CD4-positive, alpha-beta T cell treated with Interleukin-1 beta for 1 hour (primary cell): ENCODE measurements around the gene WDR70.
"Not testable (repeated sequence)": the region's sequence is repeated elsewhere in the genome, so short reads cannot be mapped to it uniquely, and the experiment has no call there.

Source experiments
- DNase-seq, 2 donors: peaks; one replicate each; pipeline ENCODE4 v3.0.0-alpha.2; 2020 to 2022

WDR70 gene

GRCh38 chr5:37771731-37772130 is 392.6 kb downstream of the WDR70 start:
- DNase-seq: no peak

DNA sequence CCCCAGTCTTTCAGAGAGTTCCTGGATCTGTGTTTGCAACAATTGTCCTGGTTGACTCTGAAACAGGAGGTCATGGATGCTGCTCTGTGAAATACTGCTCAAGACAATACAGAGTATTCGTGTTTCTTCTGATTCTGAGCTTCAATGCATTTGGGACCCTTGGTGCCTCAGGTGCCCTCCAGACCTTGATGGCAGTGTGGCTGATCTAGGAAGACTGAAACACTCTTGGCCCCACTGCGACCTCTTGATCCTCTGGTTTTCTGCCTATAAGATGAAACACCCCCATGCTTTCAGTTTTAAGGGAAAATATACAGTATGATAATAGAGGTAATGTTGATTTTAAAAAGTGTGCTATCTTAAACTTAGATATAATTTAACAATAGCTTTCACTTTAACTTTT is 393.1 kb downstream of the WDR70 start:
- no peak for DNase-seq

DNA sequence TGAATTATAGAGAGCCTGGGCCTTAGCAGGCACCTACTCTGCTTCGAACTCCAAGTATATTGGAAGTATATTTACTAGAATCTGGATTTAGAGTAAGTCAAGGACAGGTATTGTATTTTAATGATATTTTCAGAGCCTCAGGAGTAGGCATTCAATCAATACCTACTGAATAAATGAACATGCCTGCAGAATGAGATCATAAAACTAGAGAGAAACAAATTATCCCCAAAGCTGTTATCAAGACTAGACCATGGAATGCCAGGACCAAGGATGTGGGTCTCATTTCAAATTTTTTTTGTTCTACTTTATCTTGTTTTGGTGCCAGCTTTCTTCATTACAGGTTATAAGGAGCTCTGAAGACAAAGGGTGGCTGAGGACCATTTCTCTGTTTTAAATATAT is 394.7 kb downstream of the WDR70 start:
- no peak for DNase-seq

DNA sequence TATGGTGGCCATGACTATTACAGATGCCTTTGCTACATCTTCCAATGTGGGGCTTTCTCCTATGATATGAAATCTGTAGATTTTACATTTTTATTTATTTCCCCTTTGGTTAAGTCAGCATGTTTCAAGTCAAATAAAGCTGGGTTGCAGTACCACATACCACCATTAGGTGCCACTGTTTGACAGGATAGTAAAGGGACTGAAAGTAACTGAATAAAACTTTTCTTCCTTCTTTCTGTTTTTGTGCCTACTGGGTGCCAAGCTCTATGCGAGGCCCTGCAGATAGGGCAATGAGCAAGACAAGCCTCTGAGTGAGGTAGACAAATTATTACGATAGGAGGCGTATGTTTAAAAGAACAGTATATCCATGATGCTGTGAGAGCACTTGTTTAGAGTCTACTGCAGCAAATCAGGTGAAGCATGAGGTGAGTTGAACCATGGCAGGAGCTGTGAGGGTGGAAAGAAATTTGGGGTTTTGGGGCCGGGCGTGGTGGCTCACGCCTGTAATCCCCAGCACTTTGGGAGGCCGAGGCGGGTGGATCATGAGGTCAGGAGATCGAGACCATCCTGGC is 395.9 kb downstream of the WDR70 start:
- no peak for DNase-seq

DNA sequence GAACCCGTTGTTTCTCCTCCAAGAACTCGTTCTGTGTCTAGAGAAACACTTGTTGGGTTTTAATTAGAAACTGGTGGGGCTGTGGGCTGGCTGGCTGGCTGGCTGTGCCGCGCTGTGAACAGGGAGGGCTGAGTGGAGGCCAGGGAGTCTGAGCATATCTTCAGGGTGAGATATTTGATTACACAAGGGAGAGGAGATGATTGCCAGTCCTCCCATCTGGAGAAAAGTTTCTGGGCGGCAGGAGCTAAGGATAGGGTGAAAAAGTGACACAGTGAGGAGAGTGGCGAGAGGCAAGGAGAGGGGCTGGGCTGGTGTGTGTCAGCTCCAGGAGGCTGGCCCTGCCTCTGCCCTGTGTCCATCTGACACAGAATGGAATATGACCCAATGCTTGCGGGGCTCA is 397.7 kb downstream of the WDR70 start:
- DNase-seq: no peak

- DNase-seq: no peak
Observed at GRCh38 chr5:37777432-37778130, 398.5 kb downstream of the WDR70 start.

DNA sequence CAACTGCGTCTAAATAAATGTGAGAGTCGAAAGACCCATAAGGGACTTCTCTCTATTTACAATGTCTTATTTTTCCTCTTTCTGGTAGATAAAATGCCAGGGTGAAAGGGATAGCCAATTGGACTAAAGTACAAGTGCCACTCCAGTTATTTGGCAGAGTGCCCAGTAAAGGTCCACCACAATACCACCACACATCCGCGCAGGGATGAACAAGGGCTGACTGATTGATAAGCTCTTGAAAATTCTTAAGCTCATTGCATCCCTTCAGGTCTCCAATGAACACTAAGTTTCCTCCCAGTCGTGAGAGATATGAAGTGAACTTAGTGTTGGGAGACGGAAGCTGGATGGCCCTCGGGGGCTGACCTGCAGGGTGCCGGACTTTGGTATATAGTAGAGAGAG is 402.3 kb downstream of the WDR70 start:
- DNase-seq: not testable (repeated sequence)

GRCh38 chr5:37786416-37786815 is 407.3 kb downstream of the WDR70 start:
- no peak for DNase-seq

- DNase-seq: no peak
Observed at GRCh38 chr5:37786862-37787519, 407.9 kb downstream of the WDR70 start.

DNA sequence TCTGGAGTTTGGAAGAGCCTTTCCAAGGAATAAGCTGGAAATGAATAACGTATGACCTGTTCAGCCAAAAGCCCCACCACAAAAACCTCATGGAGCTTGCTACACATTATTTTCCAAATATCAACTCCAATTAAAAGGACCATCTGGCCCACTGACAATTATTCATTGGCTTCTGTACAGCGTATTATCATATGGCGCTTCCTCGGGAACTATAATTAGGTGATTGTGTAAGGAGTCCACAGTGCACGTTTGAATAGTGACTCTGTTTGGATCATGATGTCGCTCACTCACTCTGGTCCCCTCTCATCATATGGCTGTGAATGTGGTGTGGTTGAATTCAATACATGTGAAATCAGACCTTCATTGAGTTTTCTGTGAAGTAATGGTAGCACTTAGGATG is 408.6 kb downstream of the WDR70 start:
- DNase-seq: no peak

DNA sequence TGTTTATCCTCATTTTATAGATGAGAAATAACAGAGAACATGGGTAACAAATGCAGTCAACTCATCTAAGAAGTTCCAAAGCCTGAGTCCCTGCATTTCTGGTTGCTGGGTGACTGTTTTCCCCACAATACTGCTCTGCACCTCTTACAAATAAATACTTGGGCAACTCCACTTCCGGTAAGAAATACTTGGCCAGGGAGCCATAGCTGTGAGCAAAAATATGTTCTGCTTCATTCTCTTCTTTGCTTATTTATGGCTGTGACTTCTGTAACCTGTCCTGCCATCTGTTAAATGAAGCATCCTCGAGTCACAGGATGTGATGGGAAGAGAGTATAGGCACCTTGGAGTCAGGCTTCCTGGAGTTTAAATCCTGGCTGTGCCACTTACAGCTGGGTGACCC is 410.9 kb downstream of the WDR70 start:
- no peak for DNase-seq

GRCh38 chr5:37791321-37791720 is 412.2 kb downstream of the WDR70 start:
- no peak for DNase-seq

GRCh38 chr5:37792975-37793631 is 414.0 kb downstream of the WDR70 start:
- no peak for DNase-seq

DNA sequence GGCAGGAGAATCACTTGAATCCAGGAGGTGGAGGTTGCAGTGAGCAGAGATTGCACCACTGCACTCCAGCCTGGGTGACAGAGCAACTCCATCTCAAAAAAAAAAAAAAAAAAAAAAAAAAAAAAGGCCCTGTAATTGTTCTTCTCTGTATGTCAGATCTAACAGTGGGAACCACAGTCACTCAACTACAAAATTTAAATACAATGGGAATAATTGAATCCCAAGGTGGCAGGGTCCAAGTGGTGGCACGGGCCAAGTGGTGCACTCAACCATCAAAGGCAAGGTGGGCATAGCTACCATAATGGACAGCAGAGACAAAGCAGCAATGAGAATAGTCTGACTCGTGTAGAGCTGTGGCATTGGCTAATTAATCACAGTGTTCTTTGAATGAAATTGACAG is 416.2 kb downstream of the WDR70 start:
- DNase-seq: not testable (repeated sequence)

DNA sequence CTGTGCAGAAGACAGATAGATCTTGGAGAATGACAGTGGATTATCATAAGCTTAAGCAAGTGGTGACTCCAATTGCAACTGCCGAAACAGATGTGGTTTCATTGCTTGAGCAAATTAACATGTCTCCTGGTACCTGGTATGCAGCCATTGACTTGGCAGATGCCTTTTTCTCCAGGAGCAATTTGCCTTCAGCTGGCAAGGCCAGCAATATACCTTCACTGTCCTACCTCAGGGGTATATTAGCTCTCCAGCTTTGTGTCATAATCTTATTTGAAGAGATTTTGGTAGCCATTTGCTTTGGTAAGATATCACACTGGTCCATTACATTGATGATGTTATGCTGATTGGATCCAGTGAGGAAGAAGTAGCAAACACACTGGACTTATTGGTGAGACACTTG is 417.3 kb downstream of the WDR70 start:
- not testable (repeated sequence) for DNase-seq

DNA sequence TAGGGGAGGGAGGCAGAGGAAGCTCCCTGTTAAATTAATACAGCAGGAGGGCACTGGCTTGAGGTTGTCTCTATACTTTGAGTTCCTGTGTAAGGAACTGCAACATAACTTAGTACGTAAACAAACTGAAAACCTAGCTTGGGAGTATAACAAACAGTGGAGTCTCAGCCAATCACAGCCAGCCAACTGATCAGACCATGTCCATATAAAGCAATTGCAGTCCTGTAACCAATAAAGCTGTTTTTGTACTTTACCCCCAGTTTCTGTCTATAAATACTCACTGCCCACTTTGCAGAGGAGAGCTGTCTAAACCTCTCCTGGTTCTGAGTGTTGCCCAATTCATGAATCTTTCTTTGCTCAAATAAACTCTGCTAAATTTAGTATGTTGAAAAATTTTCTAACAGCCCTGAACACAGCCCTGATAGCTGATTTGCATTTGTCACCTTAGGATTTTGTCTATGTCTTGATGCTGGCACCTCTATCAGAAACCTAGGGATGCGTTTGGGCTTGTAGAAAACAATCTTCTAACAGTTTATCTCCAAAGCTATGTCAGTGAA is 420.8 kb downstream of the WDR70 start:
- DNase-seq: no peak

GRCh38 chr5:37801521-37801920 is 422.4 kb downstream of the WDR70 start:
- no peak for DNase-seq
